Measurements from ENCODE around the gene HOXA4. TPM values are rescaled to one million over a fixed set of nuclear protein-coding genes. Genes with fewer than 3 reads are reported as not detected.

The HOXA4 gene
- total and polyA plus RNA-seq, 7 experiments from 2014 or later = 0.41 TPM; not detected in 6

DNA sequence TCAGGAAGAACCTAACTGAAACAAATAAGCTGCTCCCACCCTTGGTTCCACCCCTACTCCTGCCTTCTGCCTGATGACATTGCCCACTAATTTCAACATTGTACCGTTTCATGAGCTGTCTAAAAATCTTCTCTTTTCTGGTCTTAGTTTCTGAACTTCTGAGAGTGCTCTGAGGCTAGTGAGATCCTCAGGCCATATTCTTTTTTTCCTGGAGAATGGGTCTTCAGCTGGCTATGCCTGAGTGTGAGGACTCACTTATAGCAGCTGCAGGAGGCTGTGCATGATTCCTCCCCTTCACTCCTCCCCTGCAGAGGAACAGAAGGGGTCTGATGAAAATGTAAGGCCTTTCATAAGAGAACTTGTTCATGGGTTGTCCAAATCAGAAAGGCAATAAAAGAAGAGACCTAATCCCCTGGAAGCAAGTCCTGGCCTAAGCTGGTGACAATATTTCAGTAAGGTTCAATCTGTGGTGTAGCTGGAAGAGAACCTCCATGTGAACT is 11.1 kb downstream of the HOXA4 start:
- intact Hi-C loops (cut with micrococcal nuclease) = no loop called here
- no peaks in the 10 kb centered on the region for H3K36me3 Mint-ChIP-seq
- DNase-seq (no peak), ATAC-seq (no peak)
- H3K27ac ChIP-seq (ENCODE audit: low read depth, low read length) = no peak overlapping the region
- ChIA-PET CTCF (no interaction called here), POLR2A (no interaction called here)
- no peak overlapping the region for H3K27ac Mint-ChIP-seq
- H3K4me1 ChIP-seq (ENCODE audit: control insufficient read depth in 2 of 2, insufficient read depth in 2 of 2, low read length in 2 of 2) = no peaks in the 10 kb centered on the region
- no peaks in the 10 kb centered on the region for H3K27me3 ChIP-seq (ENCODE audit: control insufficient read depth in 2 of 2, insufficient read depth in 2 of 2, low read length in 2 of 2)
- H3K4me3 ChIP-seq (ENCODE audit: low read length) = no peak overlapping the region
- H3K9me3 ChIP-seq (ENCODE audit: control insufficient read depth in 2 of 3, low read length in 3 of 3) = no peaks in the 10 kb centered on the region
- no peaks in the 10 kb centered on the region for H3K9me3 Mint-ChIP-seq
- no peak overlapping the region for H3K4me3 Mint-ChIP-seq
- no peaks in the 10 kb centered on the region for H3K36me3 ChIP-seq (ENCODE audit: control insufficient read depth in 2 of 3, insufficient read depth in 3 of 3, low read length in 3 of 3)
- H3K4me1 Mint-ChIP-seq = no peaks in the 10 kb centered on the region
- H3K27me3 Mint-ChIP-seq = peaks cover 1 to 21% (median 14%) of the 10 kb centered on the region in 5 donors

DNA sequence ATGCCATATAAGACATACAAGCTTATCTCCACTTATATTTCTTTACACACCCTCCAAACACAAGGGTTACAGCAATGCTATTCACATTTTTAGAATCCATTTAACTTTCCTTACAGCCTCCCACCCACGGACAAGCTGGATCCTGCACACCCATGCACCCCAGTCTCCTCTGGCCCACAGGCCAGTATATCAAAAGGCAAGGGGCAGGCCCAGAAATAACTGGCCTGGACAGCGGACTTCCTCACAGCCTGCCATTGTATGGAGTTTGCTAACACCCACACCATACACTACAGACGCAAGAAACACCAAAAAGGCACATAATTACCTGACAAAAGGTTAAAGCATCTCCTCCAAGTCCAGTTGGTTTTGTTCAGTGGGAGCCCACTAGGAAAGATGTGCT is 12.0 kb downstream of the HOXA4 start:
- ChIA-PET POLR2A (no interaction called here), CTCF (no interaction called here)
- peaks cover 0 to 15% (median 8%) of the 10 kb centered on the region in 5 donors for H3K27me3 Mint-ChIP-seq
- H3K4me1 Mint-ChIP-seq = no peaks in the 10 kb centered on the region
- H3K4me3 Mint-ChIP-seq = no peak overlapping the region
- Histone ChIP-seq H3K27me3 (ENCODE audit: control insufficient read depth in 2 of 2, insufficient read depth in 2 of 2, low read length in 2 of 2) (no peaks in the 10 kb centered on the region), H3K4me1 (ENCODE audit: control insufficient read depth in 2 of 2, insufficient read depth in 2 of 2, low read length in 2 of 2) (no peaks in the 10 kb centered on the region), H3K9me3 (ENCODE audit: control insufficient read depth in 2 of 3, low read length in 3 of 3) (no peaks in the 10 kb centered on the region), H3K4me3 (ENCODE audit: low read length) (no peak overlapping the region), H3K36me3 (ENCODE audit: control insufficient read depth in 2 of 3, insufficient read depth in 3 of 3, low read length in 3 of 3) (no peaks in the 10 kb centered on the region), H3K27ac (ENCODE audit: low read depth, low read length) (no peak overlapping the region)
- ATAC-seq (no peak), DNase-seq (no peak)
- no peak overlapping the region for H3K27ac Mint-ChIP-seq
- H3K9me3 Mint-ChIP-seq = no peaks in the 10 kb centered on the region
- no peaks in the 10 kb centered on the region for H3K36me3 Mint-ChIP-seq
- intact Hi-C loops (cut with micrococcal nuclease) = no loop called here

DNA sequence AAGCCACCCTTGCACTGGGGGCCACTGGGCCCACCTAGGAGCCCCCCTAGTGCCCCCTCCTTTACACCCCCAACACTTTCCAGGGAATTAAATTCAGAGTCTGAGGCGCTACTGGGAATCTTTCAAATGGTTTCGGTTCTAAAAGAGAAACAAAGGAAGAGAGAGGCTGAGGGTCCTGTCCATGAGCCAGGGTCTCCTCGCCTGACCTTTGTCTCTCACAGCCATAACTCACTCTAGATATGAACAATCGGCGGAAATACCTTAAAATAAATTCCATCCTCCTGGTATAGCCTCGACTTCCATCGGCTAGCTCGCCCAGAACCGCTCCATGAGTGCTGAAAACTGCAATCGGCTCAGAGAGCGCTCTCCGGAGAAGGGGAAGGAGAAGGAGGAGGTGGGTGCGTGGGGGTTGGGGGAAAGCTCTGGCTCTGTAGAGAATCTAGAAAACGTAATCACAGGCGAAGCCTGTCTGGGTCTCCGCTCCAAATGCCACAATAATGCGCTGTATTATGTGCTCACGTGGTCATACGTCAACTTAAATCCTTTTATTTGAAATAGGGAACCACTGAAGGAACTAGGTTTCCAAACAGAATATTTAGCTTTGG is 12.6 kb downstream of the HOXA4 start:
- POLR2A ChIA-PET = no interaction called here
- Mint-ChIP-seq H3K27me3 (peaks cover 0 to 15% (median 4%) of the 10 kb centered on the region in 5 donors), H3K4me1 (no peaks in the 10 kb centered on the region), H3K9me3 (no peaks in the 10 kb centered on the region), H3K4me3 (no peak overlapping the region), H3K27ac (no peak overlapping the region), H3K36me3 (no peaks in the 10 kb centered on the region)
- Histone ChIP-seq H3K4me3 (ENCODE audit: low read length) (no peak overlapping the region), H3K27ac (ENCODE audit: low read depth, low read length) (no peak overlapping the region), H3K9me3 (ENCODE audit: control insufficient read depth in 2 of 3, low read length in 3 of 3) (no peaks in the 10 kb centered on the region), H3K36me3 (ENCODE audit: control insufficient read depth in 2 of 3, insufficient read depth in 3 of 3, low read length in 3 of 3) (no peaks in the 10 kb centered on the region), H3K4me1 (ENCODE audit: control insufficient read depth in 2 of 2, insufficient read depth in 2 of 2, low read length in 2 of 2) (no peaks in the 10 kb centered on the region), H3K27me3 (ENCODE audit: control insufficient read depth in 2 of 2, insufficient read depth in 2 of 2, low read length in 2 of 2) (no peaks in the 10 kb centered on the region)
- DNase-seq (no peak), ATAC-seq (no peak)
- CTCF ChIA-PET = no interaction called here
- intact Hi-C loops (cut with micrococcal nuclease) = no loop called here

DNA sequence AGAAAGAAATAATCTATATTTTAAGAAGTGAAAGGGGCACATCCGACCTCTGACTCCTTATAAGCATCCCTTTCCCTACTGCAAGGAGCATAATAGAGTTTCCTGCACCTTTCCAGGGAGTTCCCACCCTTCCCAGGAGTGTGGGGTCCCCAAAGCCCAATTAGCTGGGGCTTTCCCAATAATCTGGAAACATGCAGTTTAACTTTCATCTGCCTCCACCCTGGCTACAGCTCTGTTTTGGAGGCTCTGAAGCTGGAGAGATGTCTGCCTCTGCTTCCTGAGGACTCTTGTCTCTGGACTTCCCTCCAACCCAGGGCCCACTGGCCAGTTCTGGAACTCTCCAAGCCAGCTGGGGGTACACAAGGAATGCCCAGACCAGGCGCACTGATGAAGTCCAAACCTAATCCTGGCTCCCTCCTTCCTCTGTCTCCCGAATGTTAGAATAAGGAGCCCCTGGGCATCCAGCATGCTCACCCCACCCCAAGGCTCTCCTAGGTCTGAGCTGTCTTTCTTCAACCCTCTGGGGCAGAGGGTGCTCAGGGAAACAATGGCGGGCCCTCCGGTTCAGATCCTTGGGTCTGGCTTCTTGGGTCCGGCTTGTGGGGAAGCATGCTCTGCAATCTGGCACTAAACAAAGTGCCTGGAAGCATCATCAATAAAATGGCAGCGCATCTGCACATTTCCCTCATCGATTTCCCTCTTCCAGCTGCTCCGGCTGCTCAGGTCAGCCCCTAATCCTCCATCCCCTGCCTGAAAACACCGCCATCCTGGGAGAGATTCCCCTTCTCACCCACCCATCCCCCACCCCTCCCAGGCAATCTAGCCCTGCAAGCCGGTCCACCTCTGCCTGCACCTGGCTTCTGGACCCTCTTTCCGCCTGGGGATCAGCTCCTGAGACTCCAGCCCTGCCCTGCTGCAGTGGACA is 13.3 kb downstream of the HOXA4 start:
- H3K4me3 Mint-ChIP-seq = no peak overlapping the region
- H3K4me1 ChIP-seq (ENCODE audit: control insufficient read depth in 2 of 2, insufficient read depth in 2 of 2, low read length in 2 of 2) = no peaks in the 10 kb centered on the region
- H3K9me3 ChIP-seq (ENCODE audit: control insufficient read depth in 2 of 3, low read length in 3 of 3) = no peaks in the 10 kb centered on the region
- DNase-seq (no peak), ATAC-seq (no peak)
- H3K27ac ChIP-seq (ENCODE audit: low read depth, low read length) = no peak overlapping the region
- no peaks in the 10 kb centered on the region for H3K27me3 ChIP-seq (ENCODE audit: control insufficient read depth in 2 of 2, insufficient read depth in 2 of 2, low read length in 2 of 2)
- peaks cover 0 to 17% (median 4%) of the 10 kb centered on the region in 5 donors for H3K27me3 Mint-ChIP-seq
- ChIA-PET CTCF (no interaction called here), POLR2A (interaction anchor here (0.5 kb wide), 1 partner anchor 1172 kb away, joined by 3 read pairs; no protein-coding TSS in a partner anchor)
- no peak overlapping the region for H3K4me3 ChIP-seq (ENCODE audit: low read length)
- H3K4me1 Mint-ChIP-seq = no peaks in the 10 kb centered on the region
- H3K27ac Mint-ChIP-seq = no peak overlapping the region
- intact Hi-C loops (cut with micrococcal nuclease) = no loop called here
- H3K36me3 ChIP-seq (ENCODE audit: control insufficient read depth in 2 of 3, insufficient read depth in 3 of 3, low read length in 3 of 3) = no peaks in the 10 kb centered on the region
- no peaks in the 10 kb centered on the region for H3K9me3 Mint-ChIP-seq
- H3K36me3 Mint-ChIP-seq = no peaks in the 10 kb centered on the region

DNA sequence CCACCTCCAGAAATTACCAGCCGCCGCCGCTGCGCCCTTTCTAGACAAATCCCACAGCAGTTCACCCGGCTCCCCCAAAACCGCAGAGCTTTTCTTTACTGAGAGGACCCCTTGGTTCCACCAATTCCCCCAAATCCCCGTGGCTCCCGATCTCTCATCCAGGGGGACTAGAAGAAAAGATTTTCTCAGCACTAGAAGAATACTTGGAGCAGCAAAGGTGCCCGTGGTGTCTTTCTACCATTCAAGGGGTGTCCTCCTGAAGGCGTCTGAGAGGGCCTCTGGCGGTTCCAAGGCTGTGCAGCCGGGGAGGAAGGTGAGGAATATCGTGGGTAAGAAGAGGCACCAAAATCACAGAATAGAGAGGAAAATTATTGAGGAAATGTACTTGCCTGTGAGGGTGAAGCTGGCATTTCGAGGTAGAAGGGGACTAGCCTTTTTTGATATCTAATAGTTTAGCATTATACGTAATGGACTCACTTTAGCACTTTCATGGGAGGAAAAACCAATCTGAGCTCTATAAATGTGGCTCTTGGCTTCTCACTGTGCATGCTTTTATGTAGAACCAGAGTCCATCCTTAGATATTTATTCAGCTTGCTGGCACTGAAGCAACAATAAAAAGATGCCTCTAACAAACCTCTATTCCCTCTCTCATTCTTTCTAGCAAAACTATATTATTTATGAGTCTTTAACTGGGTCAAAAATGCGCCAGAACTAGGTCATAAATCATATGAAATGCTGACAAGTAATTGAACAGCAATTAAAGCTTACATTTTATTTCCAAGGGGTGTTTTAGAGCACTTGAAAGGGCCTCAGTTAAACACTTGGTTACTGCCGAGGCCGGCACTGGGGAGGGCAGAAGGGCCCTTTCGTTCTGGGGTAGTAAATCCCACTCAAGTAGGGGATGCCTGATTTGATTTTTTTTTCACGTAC is 14.3 kb downstream of the HOXA4 start:
- CTCF ChIA-PET = no interaction called here
- intact Hi-C loops (cut with micrococcal nuclease) = no loop called here
- Mint-ChIP-seq H3K27me3 (peaks cover 0 to 24% (median 7%) of the 10 kb centered on the region in 5 donors), H3K4me1 (no peaks in the 10 kb centered on the region), H3K9me3 (no peaks in the 10 kb centered on the region), H3K36me3 (no peaks in the 10 kb centered on the region), H3K4me3 (no peak overlapping the region), H3K27ac (no peak overlapping the region)
- no peak for ATAC-seq
- Histone ChIP-seq H3K27ac (ENCODE audit: low read depth, low read length) (no peak overlapping the region), H3K36me3 (ENCODE audit: control insufficient read depth in 2 of 3, insufficient read depth in 3 of 3, low read length in 3 of 3) (no peaks in the 10 kb centered on the region), H3K9me3 (ENCODE audit: control insufficient read depth in 2 of 3, low read length in 3 of 3) (no peaks in the 10 kb centered on the region), H3K4me1 (ENCODE audit: control insufficient read depth in 2 of 2, insufficient read depth in 2 of 2, low read length in 2 of 2) (no peaks in the 10 kb centered on the region), H3K27me3 (ENCODE audit: control insufficient read depth in 2 of 2, insufficient read depth in 2 of 2, low read length in 2 of 2) (no peaks in the 10 kb centered on the region), H3K4me3 (ENCODE audit: low read length) (no peak overlapping the region)
- POLR2A ChIA-PET = no interaction called here
- no peak for DNase-seq

DNA sequence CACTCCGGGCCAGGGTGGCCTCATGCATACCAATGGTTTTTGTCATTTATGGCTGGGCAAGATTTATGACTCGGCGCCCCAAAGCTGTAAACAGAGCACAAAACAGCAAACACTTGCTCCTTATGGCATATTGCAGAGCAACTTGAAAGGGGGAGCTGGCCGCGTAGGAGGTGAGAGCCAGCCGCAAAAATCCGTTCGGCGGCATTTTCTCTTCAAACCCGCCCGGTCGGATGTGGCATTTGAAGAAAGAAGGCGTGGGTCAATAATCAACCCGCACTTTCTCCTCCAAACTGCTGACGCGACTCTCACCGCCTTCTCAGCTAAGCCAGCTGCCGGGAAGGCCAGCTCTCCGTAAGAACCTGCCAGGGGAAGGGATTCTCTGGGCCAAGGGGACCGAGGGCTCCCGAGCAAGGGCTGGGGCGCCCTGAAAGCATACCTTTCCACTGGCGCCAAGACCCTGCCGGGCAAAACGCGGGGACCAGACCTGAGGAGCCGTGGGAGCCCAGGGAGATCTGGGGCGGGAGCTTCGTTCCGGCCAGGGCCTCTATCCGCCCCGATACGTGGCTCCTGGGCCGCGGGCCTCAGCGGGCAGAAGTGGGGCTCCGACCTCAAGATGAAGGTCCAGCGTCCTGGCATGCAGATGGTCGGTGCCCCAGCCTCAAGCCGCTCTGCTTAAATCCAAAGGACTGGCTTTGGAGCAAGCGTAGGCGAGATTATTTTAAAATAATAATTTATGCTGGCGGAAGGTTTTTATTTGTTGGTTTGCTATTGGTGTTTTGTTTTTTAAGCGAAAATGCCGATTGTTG is 15.1 kb downstream of the HOXA4 start:
- no peaks in the 10 kb centered on the region for H3K27me3 ChIP-seq (ENCODE audit: control insufficient read depth in 2 of 2, insufficient read depth in 2 of 2, low read length in 2 of 2)
- CTCF ChIA-PET = no interaction called here
- H3K27ac Mint-ChIP-seq = no peak overlapping the region

More for the DNA sequence above, 15.1 kb downstream of the HOXA4 start:
- DNase-seq (no peak), ATAC-seq (no peak)
- H3K36me3 ChIP-seq (ENCODE audit: control insufficient read depth in 2 of 3, insufficient read depth in 3 of 3, low read length in 3 of 3) = no peaks in the 10 kb centered on the region
- no peak overlapping the region for H3K27ac ChIP-seq (ENCODE audit: low read depth, low read length)
- intact Hi-C loops (cut with micrococcal nuclease) = no loop called here
- H3K9me3 ChIP-seq (ENCODE audit: control insufficient read depth in 2 of 3, low read length in 3 of 3) = no peaks in the 10 kb centered on the region
- H3K4me3 ChIP-seq (ENCODE audit: low read length) = no peak overlapping the region
- H3K4me1 ChIP-seq (ENCODE audit: control insufficient read depth in 2 of 2, insufficient read depth in 2 of 2, low read length in 2 of 2) = no peaks in the 10 kb centered on the region
- H3K9me3 Mint-ChIP-seq = no peaks in the 10 kb centered on the region
- no peaks in the 10 kb centered on the region for H3K4me1 Mint-ChIP-seq
- H3K4me3 Mint-ChIP-seq = no peak overlapping the region
- peaks cover 0 to 24% (median 7%) of the 10 kb centered on the region in 5 donors for H3K27me3 Mint-ChIP-seq
- POLR2A ChIA-PET = no interaction called here
- H3K36me3 Mint-ChIP-seq = no peaks in the 10 kb centered on the region

All from naive thymus-derived CD4-positive, alpha-beta T cell (primary cell).